SK-N-MC (cell line): ENCODE measurements around the gene GRK4.

Experiments
- EZH2 ChIP-seq: fragments of 200-600 bp; sonication (generic); IDR thresholded peaks from one replicate; pipeline ENCODE4 v1.6.1; 2017; ENCODE audit warnings: antibody characterized with exemption
- FOXP2 ChIP-seq: optimal IDR thresholded peaks from 2 replicates; pipeline ENCODE3; 2011; ENCODE audit warnings: mild to moderate bottlenecking, moderate library complexity; ENCODE audit not compliant: insufficient read depth; ENCODE audit errors: extremely low read length, control extremely low read depth
- POLR2AphosphoS5 ChIP-seq: IDR thresholded peaks from 2 replicates; pipeline ENCODE4 v1.6.1; 2012; ENCODE audit warnings: mild to moderate bottlenecking, low read depth, low read length, borderline replicate concordance

- TF ChIP-seq EZH2 (no peak), POLR2AphosphoS5 (no peak), FOXP2 (no peak)
Measured at GRCh38 chr4:2944586-2945526, 18.5 kb upstream of the GRK4 start.
